Colonic mucosa (tissue), 4 donors: Measurements from ENCODE around the gene TTC8. TPM values are rescaled to one million over a fixed set of nuclear protein-coding genes. Genes with fewer than 3 reads are reported as not detected.
A peak's percentile ranks its signal among the peaks of the same experiment; 100 is the strongest.
"Not testable (repeated sequence)": the region's sequence is repeated elsewhere in the genome, so short reads cannot be mapped to it uniquely, and the experiment has no call there.

Experiments
- DNase-seq: peaks from one replicate; pipeline ENCODE4 v3.0.0-alpha.2; 2020
- H3K27ac ChIP-seq: fragments of 200-600 bp; one replicate; pipeline ENCODE4 v1.8.0; 2021
- H3K27me3 ChIP-seq: fragments of 200-600 bp; one replicate; pipeline ENCODE4 v1.8.0; 2021
- H3K36me3 ChIP-seq: fragments of 200-600 bp; one replicate; pipeline ENCODE4 v1.8.0; 2021
- H3K4me1 ChIP-seq: fragments of 200-600 bp; one replicate; pipeline ENCODE4 v1.8.0; 2021; ENCODE audit warnings: mild to moderate bottlenecking
- H3K4me3 ChIP-seq: fragments of 200-600 bp; one replicate; pipeline ENCODE4 v1.8.0; 2021
- H3K9ac ChIP-seq, 2 donors: one replicate each; pipeline ENCODE4 v1.7.0; 2013; ENCODE audit warnings: control low read depth in 2 of 2, low read depth in 2 of 2, low read length in 2 of 2
- H3K9me3 ChIP-seq: fragments of 200-600 bp; one replicate; pipeline ENCODE4 v1.8.0; 2021
- CTCF ChIP-seq: fragments of 200-600 bp; IDR thresholded peaks from one replicate; pipeline ENCODE4 v1.8.0; 2022; ENCODE audit warnings: antibody characterized with exemption, mild to moderate bottlenecking
- intact Hi-C: fragments of 100-400 bp; cut with DNase I; formaldehyde crosslinking; loops from one replicate; pipeline ENCODE4 v1.14.1; 2022
- total RNA-seq, 2 donors: library from RNA; stranded (reverse); fragmentation: NEBNext Ultra II Directional in 1 of 2; extraction: Animal tissue kit (Norgen Biotek cat#: 25700) in 1 of 2; gene quantifications; one replicate each; pipeline ENCODE4 v1.2.1, GENCODE V29; 2021
- donor health status: healthy.
- donor health status: DM: no; HTN: no; CAD: no.
- donor health status: DM: no; HTN: no; CAD: no.

Gene TTC8
- total RNA-seq, 2 donors from 2014 or later, result 13.5 to 17.1 TPM

- TF ChIP-seq CTCF, result no peak
- Histone ChIP-seq H3K9ac (no peak overlapping the region), H3K27me3 (no peaks in the 10 kb centered on the region), H3K4me3 (no peak overlapping the region), H3K27ac (no peak overlapping the region), H3K4me1 (no peaks in the 10 kb centered on the region), H3K36me3 (no peaks in the 10 kb centered on the region), H3K9me3 (no peaks in the 10 kb centered on the region)
- intact Hi-C loops, result no loop called here
- DNase-seq, result no peak
Measured at GRCh38 chr14:88818018-88818417, 6.4 kb upstream of the TTC8 start.

DNA sequence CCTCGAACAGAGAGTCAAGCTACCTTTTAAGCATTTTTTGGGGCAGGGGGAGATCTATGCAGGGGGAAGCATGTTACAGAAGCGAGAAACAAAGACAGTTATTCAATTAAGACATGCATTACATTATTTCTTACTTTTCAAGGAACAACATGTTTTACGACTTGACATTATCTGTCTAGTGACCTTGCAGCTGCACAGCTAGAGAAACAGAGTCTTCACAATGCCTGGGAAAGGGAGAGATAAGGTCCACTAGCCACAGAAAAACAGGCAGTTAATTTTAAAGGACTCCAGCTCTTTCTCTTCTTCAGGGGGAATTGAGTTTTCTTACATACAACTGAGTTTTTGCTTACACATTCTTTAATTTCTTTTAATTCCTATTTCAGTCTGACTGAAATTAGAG is 4.8 kb upstream of the TTC8 start:
- H3K36me3 ChIP-seq, DNase-seq, H3K4me3 ChIP-seq, H3K27ac ChIP-seq, H3K9me3 ChIP-seq, H3K9ac ChIP-seq, intact Hi-C loops, H3K4me1 ChIP-seq, H3K27me3 ChIP-seq: not testable (repeated sequence)

- H3K27me3 ChIP-seq, result no peaks in the 10 kb centered on the region
- intact Hi-C loops, result no loop called here
Measured at GRCh38 chr14:88821378-88821777, 3.1 kb upstream of the TTC8 start.

DNA sequence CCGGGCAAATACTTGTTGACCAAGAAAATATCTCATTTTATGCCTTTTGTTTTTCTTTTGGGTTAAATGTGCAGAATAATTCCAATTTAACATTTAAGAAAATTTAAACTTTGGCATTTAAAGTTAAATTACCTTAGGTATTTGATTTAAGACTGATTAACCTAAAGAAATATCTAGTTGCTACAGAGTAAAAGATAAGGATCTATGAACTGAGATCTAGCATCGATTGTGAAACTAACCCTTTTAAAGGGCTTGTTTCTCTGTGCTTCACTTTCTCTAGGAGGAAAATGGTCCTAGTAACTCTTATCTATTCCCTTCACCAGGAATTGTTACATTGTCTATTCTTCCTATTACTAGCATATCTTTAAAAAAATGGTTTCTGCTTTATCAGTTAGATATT is 2.6 kb upstream of the TTC8 start:
- Histone ChIP-seq H3K9ac (no peak overlapping the region), H3K9me3 (no peaks in the 10 kb centered on the region), H3K27me3 (no peaks in the 10 kb centered on the region), H3K27ac (no peak overlapping the region), H3K4me3 (no peak overlapping the region), H3K4me1 (no peaks in the 10 kb centered on the region), H3K36me3 (no peaks in the 10 kb centered on the region)
- DNase-seq, result no peak
- TF ChIP-seq CTCF, result no peak
- intact Hi-C loops, result no loop called here

More at GRCh38 chr14:88821378-88821777, 3.1 kb upstream of the TTC8 start:
- Histone ChIP-seq H3K9ac (no peak overlapping the region), H3K4me1 (no peaks in the 10 kb centered on the region), H3K27ac (no peak overlapping the region), H3K9me3 (no peaks in the 10 kb centered on the region), H3K36me3 (no peaks in the 10 kb centered on the region), H3K4me3 (no peak overlapping the region)
- TF ChIP-seq CTCF, result no peak
- no peak for DNase-seq

DNA sequence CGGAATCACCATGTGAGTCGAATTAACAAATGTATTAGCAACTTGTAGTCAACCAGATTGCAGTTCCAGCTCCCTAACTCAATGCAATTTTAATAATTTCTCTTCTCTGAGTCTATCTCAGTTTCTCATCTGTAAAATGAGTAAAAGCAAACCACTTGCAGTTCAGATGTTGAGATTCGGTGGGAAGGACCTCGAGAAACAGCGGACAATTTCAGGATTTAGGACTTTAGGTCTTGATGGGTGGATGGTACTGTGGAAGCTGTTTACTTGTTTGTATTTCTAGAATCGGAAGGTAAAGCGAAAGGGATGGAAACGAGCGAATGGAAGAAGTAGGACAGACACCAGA is 510 bp upstream of the TTC8 start:
- intact Hi-C loops, result no loop called here
- Histone ChIP-seq H3K4me1 (no peaks in the 10 kb centered on the region), H3K9ac (peak overlapping the region in 1 of 2 donors; percentile 73), H3K9me3 (no peaks in the 10 kb centered on the region), H3K4me3 (peak overlapping the region; percentile 74), H3K27me3 (no peaks in the 10 kb centered on the region), H3K27ac (no peak overlapping the region), H3K36me3 (no peaks in the 10 kb centered on the region)
- no peak for TF ChIP-seq CTCF
- no peak for DNase-seq

- Histone ChIP-seq H3K4me3 (peak overlapping the region; percentile 74), H3K36me3 (no peaks in the 10 kb centered on the region), H3K27me3 (no peaks in the 10 kb centered on the region), H3K4me1 (no peaks in the 10 kb centered on the region), H3K9ac (peak overlapping the region; percentile 58 to 74), H3K27ac (peak overlapping the region; percentile 60), H3K9me3 (no peaks in the 10 kb centered on the region)
- TF ChIP-seq CTCF, result no peak
- no peak for DNase-seq
- intact Hi-C loops, result no loop called here
Measured at GRCh38 chr14:88825078-88825458, 617 bp downstream of the TTC8 start.
